Measurements from ENCODE around the gene TBKBP1.

- TF ChIP-seq CTCF (conservative IDR thresholded peaks at IDR 0.05) (no peak), EZH2 (IDR thresholded peaks at IDR 0.05; ENCODE audit: low read depth) (no peak)
Measured at GRCh38 chr17:47695429-47696376, 1.7 kb downstream of the TBKBP1 start.

Measured in PC-9 (cell line).